OCI-LY7 (cell line): ENCODE data around the gene ACCSL. TPM values are rescaled to one million over a fixed set of nuclear protein-coding genes. Genes with fewer than 3 reads are reported as not detected.

Source experiments
- BruUV-seq: library from RNA; stranded (reverse); fragments of 400-500 nt; replicated peaks from 2 replicates; lab custom pipeline; 2021; lab: Mats Ljungman, UMichigan
- CTCF ChIA-PET: fragments of 300-600 bp; sonication (Branson Sonifier 250); formaldehyde crosslinking; loops from one replicate; lab custom pipeline; 2022; ENCODE audit warnings: antibody characterized with exemption; ENCODE audit not compliant: unreplicated experiment; lab: Charles Lee
- POLR2A ChIA-PET: fragments of 300-600 bp; sonication (Branson Sonifier 250); formaldehyde crosslinking; loops from one replicate; lab custom pipeline; 2022; ENCODE audit warnings: antibody characterized with exemption; lab: Charles Lee
- DNase-seq: peaks from one replicate; pipeline ENCODE4 v3.0.0-alpha.2; 2015; ENCODE audit warnings: low spot score
- H2AFZ ChIP-seq: fragments of 200-600 bp; sonication (generic), shearing (Covaris generic); 2 replicates; pipeline ENCODE4 v1.6.1; 2014; ENCODE audit warnings: mild to moderate bottlenecking, antibody characterized with exemption, low read length, moderate library complexity
- H3K27ac ChIP-seq: fragments of 200-600 bp; sonication (generic); 2 replicates; pipeline ENCODE4 v1.5.1; 2014; ENCODE audit warnings: mixed run types, low read depth, mild to moderate bottlenecking, moderate library complexity, low read length, inconsistent platforms; ENCODE audit not compliant: poor library complexity, severe bottlenecking
- H3K36me3 ChIP-seq: fragments of 200-600 bp; sonication (generic); 2 replicates; pipeline ENCODE4 v1.6.1; 2014; ENCODE audit warnings: mild to moderate bottlenecking, antibody characterized with exemption, low read length, moderate library complexity, mixed read lengths; ENCODE audit not compliant: insufficient read depth
- H3K4me1 ChIP-seq: fragments of 200-600 bp; sonication (generic); 2 replicates; pipeline ENCODE4 v1.5.1; 2014; ENCODE audit warnings: mild to moderate bottlenecking, low read length; ENCODE audit not compliant: insufficient read depth, poor library complexity, severe bottlenecking
- H3K4me2 ChIP-seq: fragments of 200-600 bp; sonication (generic); 2 replicates; pipeline ENCODE4 v1.6.1; 2014; ENCODE audit warnings: mild to moderate bottlenecking, low read length
- H3K4me3 ChIP-seq: fragments of 200-600 bp; sonication (generic); 2 replicates; pipeline ENCODE4 v1.5.1; 2014; ENCODE audit warnings: mild to moderate bottlenecking, low read depth, low read length; ENCODE audit not compliant: poor library complexity, severe bottlenecking
- H3K79me2 ChIP-seq: fragments of 200-600 bp; sonication (generic); 2 replicates; pipeline ENCODE4 v1.6.1; 2016; ENCODE audit warnings: low read depth, mild to moderate bottlenecking, low read length, moderate library complexity, mixed read lengths; ENCODE audit not compliant: insufficient read depth
- H3K9me2 ChIP-seq: fragments of 200-600 bp; sonication (generic); 2 replicates; pipeline ENCODE4 v1.6.1; 2016; ENCODE audit warnings: mild to moderate bottlenecking, low read length, mixed read lengths; ENCODE audit not compliant: insufficient read depth
- H3K9me3 ChIP-seq: fragments of 200-600 bp; sonication (generic); 2 replicates; pipeline ENCODE4 v1.6.1; 2014; ENCODE audit warnings: mild to moderate bottlenecking, mixed run types, low read length, mixed read lengths
- H4K20me1 ChIP-seq: fragments of 200-600 bp; sonication (generic); 2 replicates; pipeline ENCODE4 v1.6.1; 2014; ENCODE audit warnings: mild to moderate bottlenecking, antibody characterized with exemption, low read length, moderate library complexity, mixed read lengths; ENCODE audit not compliant: insufficient read depth
- CTCF ChIP-seq: fragments of 200-600 bp; sonication (generic); conservative IDR thresholded peaks from 2 replicates; pipeline ENCODE4 v1.5.1; 2014; ENCODE audit warnings: mild to moderate bottlenecking, antibody characterized with exemption, low read length, moderate library complexity, mixed read lengths
- EZH2phosphoT487 ChIP-seq: fragments of 200-600 bp; sonication (generic); IDR thresholded peaks from 2 replicates; pipeline ENCODE4 v1.6.1; 2018; ENCODE audit warnings: low read depth, borderline replicate concordance, mild to moderate bottlenecking, mixed run types, antibody characterized with exemption, low read length, moderate library complexity, mixed read lengths
- intact Hi-C: fragments of 100-400 bp; cut with micrococcal nuclease; formaldehyde crosslinking; loops from one replicate; pipeline ENCODE4 v1.10.0; 2022; ENCODE audit not compliant: unreplicated experiment
- total RNA-seq, 2 experiments: library from RNA; depleted of rRNA in 1 of 2; stranded (reverse); fragments of >200 nt in 1 of 2; shearing (Covaris generic) in 1 of 2; gene quantifications; 2 replicates each; pipeline ENCODE4 v1.2.3, GENCODE V29; 2014 to 2022

The ACCSL gene
- total RNA-seq, 2 experiments from 2014 or later: not detected

- no TSS peak for BruUV-seq
- Histone ChIP-seq H3K9me2 (no peaks in the 10 kb centered on the region), H3K4me1 (peaks cover 6% of the 10 kb centered on the region), H3K9me3 (no peaks in the 10 kb centered on the region), H3K4me2 (no peak overlapping the region), H2AFZ (no peak overlapping the region), H3K4me3 (no peak overlapping the region), H4K20me1 (no peaks in the 10 kb centered on the region), H3K27ac (no peak overlapping the region), H3K79me2 (no peaks in the 10 kb centered on the region), H3K36me3 (no peaks in the 10 kb centered on the region)
- ChIA-PET POLR2A (no interaction called here), CTCF (no interaction called here)
- no peak for TF ChIP-seq CTCF
- TF ChIP-seq EZH2phosphoT487: no peak
- no peak for DNase-seq
- intact Hi-C loops: no loop called here
These were observed 50.0 kb downstream of the ACCSL start for GRCh38 chr11:44097821-44098220.

GRCh38 chr11:44101098-44101497, 53.3 kb downstream of the ACCSL start:
- intact Hi-C loops: loop anchor here (10.0 kb wide), 2 partner anchors 64 to 804 kb away; no protein-coding TSS in a partner anchor
- no TSS peak for BruUV-seq
- H3K4me2 ChIP-seq: no peak overlapping the region
- peaks cover 6% of the 10 kb centered on the region for H3K4me1 ChIP-seq
- no peaks in the 10 kb centered on the region for H3K9me2 ChIP-seq
- no peaks in the 10 kb centered on the region for H3K36me3 ChIP-seq
- CTCF ChIA-PET: no interaction called here
- no peaks in the 10 kb centered on the region for H3K9me3 ChIP-seq
- no peaks in the 10 kb centered on the region for H3K79me2 ChIP-seq
- no peak for DNase-seq
- POLR2A ChIA-PET: interaction anchor here (0.9 kb wide), 1 partner anchor 13 kb away, joined by 3 read pairs; no protein-coding TSS in a partner anchor
- no peak overlapping the region for H2AFZ ChIP-seq
- no peak for TF ChIP-seq EZH2phosphoT487
- no peaks in the 10 kb centered on the region for H4K20me1 ChIP-seq
- H3K4me3 ChIP-seq: no peak overlapping the region
- no peak overlapping the region for H3K27ac ChIP-seq

GRCh38 chr11:44104481-44105294, 56.9 kb downstream of the ACCSL start:
- no peak for TF ChIP-seq CTCF
- TF ChIP-seq EZH2phosphoT487: no peak
- Histone ChIP-seq H3K9me2 (no peaks in the 10 kb centered on the region), H3K4me2 (no peak overlapping the region), H3K27ac (no peak overlapping the region), H4K20me1 (no peaks in the 10 kb centered on the region), H3K36me3 (peaks cover 5% of the 10 kb centered on the region; the same call in 1 of the 2 replicates), H3K9me3 (no peaks in the 10 kb centered on the region), H3K79me2 (no peaks in the 10 kb centered on the region), H3K4me1 (no peaks in the 10 kb centered on the region), H3K4me3 (no peak overlapping the region), H2AFZ (no peak overlapping the region)
- no TSS peak for BruUV-seq
- POLR2A ChIA-PET: interaction anchor here (0.6 to 1.6 kb wide), 4 partner anchors 10 to 613 kb away, joined by 3 to 6 read pairs (median 3); partner anchors contain the start of gene EXT2
- DNase-seq: no peak
- intact Hi-C loops: loop anchor here (10.0 kb wide), 2 partner anchors 60 to 800 kb away; no protein-coding TSS in a partner anchor
- CTCF ChIA-PET: interaction anchor here (0.8 to 1.3 kb wide), 2 partner anchors 10 to 11 kb away, joined by 4 read pairs; no protein-coding TSS in a partner anchor
